GM18507 (cell line): ENCODE results near the gene NETO1.
A peak's percentile ranks its signal among the peaks of the same experiment; 100 is the strongest.

Experiments used
- DNase-seq: peaks from one replicate; pipeline ENCODE4 v3.0.0; 2011; ENCODE audit warnings: low read depth; ENCODE audit not compliant: insufficient read length; ENCODE audit errors: extremely low spot score
- FAIRE-seq: peaks from 2 replicates; lab custom pipeline; 2011; peaks lifted over from hg19 to GRCh38; lab: Jason Lieb, UNC

NETO1 gene

GRCh38 chr18:72847771-72848170, 20.0 kb downstream of the NETO1 start:
- no peak for FAIRE-seq
- DNase-seq, result no peak

- DNase-seq (no peak), FAIRE-seq (no peak)
Measured at GRCh38 chr18:72846736-72847533, 20.9 kb downstream of the NETO1 start.

GRCh38 chr18:72843743-72844142, 24.0 kb downstream of the NETO1 start:
- no peak for FAIRE-seq
- no peak for DNase-seq

- DNase-seq, result no peak
- no peak for FAIRE-seq
Measured at GRCh38 chr18:72840109-72840508, 27.7 kb downstream of the NETO1 start.

- FAIRE-seq (no peak), DNase-seq (no peak)
Measured at GRCh38 chr18:72834731-72835130, 33.1 kb downstream of the NETO1 start.

- FAIRE-seq (no peak), DNase-seq (no peak)
Measured at GRCh38 chr18:72833471-72833870, 34.3 kb downstream of the NETO1 start.

GRCh38 chr18:72830109-72830508, 37.7 kb downstream of the NETO1 start:
- DNase-seq, result no peak
- FAIRE-seq, result no peak

GRCh38 chr18:72828601-72829000, 39.2 kb downstream of the NETO1 start:
- no peak for FAIRE-seq
- DNase-seq, result no peak

- DNase-seq, result no peak
- no peak for FAIRE-seq
Measured at GRCh38 chr18:72826736-72827135, 41.1 kb downstream of the NETO1 start.

GRCh38 chr18:72823345-72823744, 44.4 kb downstream of the NETO1 start:
- no peak for DNase-seq
- no peak for FAIRE-seq

GRCh38 chr18:72822202-72822601, 45.6 kb downstream of the NETO1 start:
- no peak for FAIRE-seq
- no peak for DNase-seq

GRCh38 chr18:72820571-72820970, 47.2 kb downstream of the NETO1 start:
- FAIRE-seq (no peak), DNase-seq (no peak)

- no peak for DNase-seq
- no peak for FAIRE-seq
Measured at GRCh38 chr18:72819050-72819449, 48.7 kb downstream of the NETO1 start.

GRCh38 chr18:72811047-72811446, 56.7 kb downstream of the NETO1 start:
- no peak for DNase-seq
- peak; percentile 51 for FAIRE-seq

GRCh38 chr18:72808680-72809079, 59.1 kb downstream of the NETO1 start:
- FAIRE-seq (no peak), DNase-seq (no peak)

GRCh38 chr18:72799106-72799505, 68.7 kb downstream of the NETO1 start:
- DNase-seq (no peak), FAIRE-seq (no peak)

- FAIRE-seq (no peak), DNase-seq (no peak)
Measured at GRCh38 chr18:72783530-72783929, 84.3 kb downstream of the NETO1 start.

GRCh38 chr18:72774914-72775313, 92.9 kb downstream of the NETO1 start:
- DNase-seq (no peak), FAIRE-seq (no peak)

GRCh38 chr18:72772916-72773315, 94.9 kb downstream of the NETO1 start:
- DNase-seq, result no peak
- FAIRE-seq, result no peak

- DNase-seq, result no peak
- FAIRE-seq, result no peak
Measured at GRCh38 chr18:72768681-72769229, 99.0 kb downstream of the NETO1 start.

GRCh38 chr18:72762515-72763122, 105.2 kb downstream of the NETO1 start:
- DNase-seq, result peak; percentile 2
- peak; percentile 57 for FAIRE-seq
